Keratinocyte (primary cell): ENCODE measurements around the gene STX18. TPM values are rescaled to one million over a fixed set of nuclear protein-coding genes. Genes with fewer than 3 reads are reported as not detected.

Experiments
- DNase-seq: peaks from one replicate; pipeline ENCODE4 v3.0.0-alpha.2; 2011; ENCODE audit warnings: low read depth, missing footprints, low spot score
- FAIRE-seq: peaks from 2 replicates; lab custom pipeline; 2011; peaks lifted over from hg19 to GRCh38; lab: Jason Lieb, UNC
- H2AFZ ChIP-seq: 2 replicates; pipeline ENCODE4 v1.6.0; 2012; ENCODE audit warnings: low read length, control low read depth, inconsistent platforms; ENCODE audit not compliant: control insufficient read depth
- H3K27ac ChIP-seq: 2 replicates; pipeline ENCODE4 v1.5.1; 2011; ENCODE audit warnings: low read length; ENCODE audit not compliant: control insufficient read depth, insufficient read depth
- H3K27me3 ChIP-seq: 3 replicates; pipeline ENCODE4 v1.6.0; 2011; ENCODE audit warnings: low read length; ENCODE audit not compliant: control insufficient read depth, insufficient read depth; ENCODE audit errors: extremely low read depth
- H3K36me3 ChIP-seq, 2 experiments: 2 replicates in 1 of 2; 3 replicates in 1 of 2; pipeline ENCODE4 v1.5.1; 2011; ENCODE audit warnings: low read length in 2 of 2, mild to moderate bottlenecking in 1 of 2; ENCODE audit not compliant: control insufficient read depth in 2 of 2, insufficient read depth in 2 of 2; ENCODE audit errors: extremely low read depth in 1 of 2
- H3K4me1 ChIP-seq: 3 replicates; pipeline ENCODE4 v1.5.1; 2011; ENCODE audit warnings: low read length; ENCODE audit not compliant: control insufficient read depth, insufficient read depth; ENCODE audit errors: extremely low read depth
- H3K4me2 ChIP-seq: 3 replicates; pipeline ENCODE4 v1.6.0; 2011; ENCODE audit warnings: low read depth, low read length; ENCODE audit not compliant: control insufficient read depth, insufficient read depth; ENCODE audit errors: extremely low read depth
- H3K4me3 ChIP-seq, 3 experiments: fragments of 200-600 bp in 1 of 3; sonication (generic) in 1 of 3; 2 replicates in 2 of 3; 3 replicates in 1 of 3; pipeline ENCODE4 v1.5.1; 2011 to 2016; ENCODE audit warnings: low read length in 3 of 3, mild to moderate bottlenecking in 3 of 3, control low read depth in 2 of 3, inconsistent platforms in 1 of 3, low read depth in 1 of 3, mixed read lengths in 1 of 3, mixed run types in 1 of 3, moderate library complexity in 1 of 3; ENCODE audit not compliant: control insufficient read depth in 2 of 3, insufficient read depth in 2 of 3; ENCODE audit errors: extremely low read depth in 1 of 3
- H3K79me2 ChIP-seq: 2 replicates; pipeline ENCODE4 v1.6.0; 2012; ENCODE audit warnings: low read length; ENCODE audit not compliant: control insufficient read depth, insufficient read depth
- H3K9ac ChIP-seq: 3 replicates; pipeline ENCODE4 v1.6.0; 2011; ENCODE audit warnings: low read length; ENCODE audit not compliant: control insufficient read depth, insufficient read depth; ENCODE audit errors: extremely low read depth
- H3K9me1 ChIP-seq: 3 replicates; pipeline ENCODE4 v1.6.0; 2011; ENCODE audit warnings: low read length; ENCODE audit not compliant: control insufficient read depth, insufficient read depth; ENCODE audit errors: extremely low read depth
- H3K9me3 ChIP-seq: 2 replicates; pipeline ENCODE4 v1.5.1; 2012; ENCODE audit warnings: low read depth, low read length; ENCODE audit not compliant: control insufficient read depth
- H4K20me1 ChIP-seq: 3 replicates; pipeline ENCODE4 v1.6.0; 2011; ENCODE audit warnings: low read length; ENCODE audit not compliant: control insufficient read depth, insufficient read depth; ENCODE audit errors: extremely low read depth
- CTCF ChIP-seq, 3 experiments: IDR thresholded peaks in 1 of 3; conservative IDR thresholded peaks in 1 of 3; optimal IDR thresholded peaks in 1 of 3; 2 replicates in 2 of 3; 3 replicates in 1 of 3; pipeline versions ENCODE3 to v1.5.1; 2011; ENCODE audit warnings: low read length in 3 of 3, mild to moderate bottlenecking in 3 of 3, moderate library complexity in 2 of 3, control low read depth in 1 of 3, inconsistent platforms in 1 of 3; ENCODE audit not compliant: insufficient read depth in 2 of 3; ENCODE audit errors: extremely low read depth in 1 of 3
- EZH2 ChIP-seq: IDR thresholded peaks from one replicate; pipeline ENCODE4 v1.6.1; 2012; ENCODE audit warnings: inconsistent platforms, mild to moderate bottlenecking, low read length, moderate library complexity
- dilution Hi-C: fragments of 300-500 bp; cut with MboI; formaldehyde crosslinking; loops from one replicate; pipeline ENCODE4 v1.7.0; 2020; ENCODE audit warnings: low sequenced_read_pairs; ENCODE audit not compliant: extremely low pct_ligation_motif_present
- polyA plus RNA-seq, 5 experiments: library from polyadenylated mRNA; depleted of rRNA in 3 of 5; stranded (reverse) in 3 of 5; stranded (forward) in 1 of 5; unstranded in 1 of 5; fragments of >200 nt; gene quantifications; 1 replicate in 1 of 5; 2 replicates in 3 of 5; 3 replicates in 1 of 5; pipeline versions ENCODE4 v1.2.1 to v1.2.3, GENCODE V29; 2011 to 2012; ENCODE audit warnings: missing spikeins in 2 of 5, low read depth in 1 of 5, low replicate concordance in 1 of 5

STX18 gene
- polyA plus RNA-seq, 1 donor (not counting 4 experiments of a cell fraction or from before 2014, with no cell fraction given), result 21.6 TPM

- dilution Hi-C loops, result no loop called here
- no peaks in the 10 kb centered on the region for H3K36me3 ChIP-seq
- no peaks in the 10 kb centered on the region for H3K27me3 ChIP-seq
- no peaks in the 10 kb centered on the region for H3K9me1 ChIP-seq
- TF ChIP-seq EZH2, result no peak
- no peak for TF ChIP-seq CTCF (optimal IDR thresholded peaks at IDR 0.05 in 1 of 3, IDR thresholded peaks at IDR 0.05 in 1 of 3, conservative IDR thresholded peaks at IDR 0.05 in 1 of 3; ENCODE audit: extremely low read depth in 1 of 3, insufficient read depth in 2 of 3, low read length in 3 of 3)
- no peak for FAIRE-seq
- H3K9ac ChIP-seq, result no peak overlapping the region
- H3K27ac ChIP-seq, result no peak overlapping the region
- H3K4me2 ChIP-seq, result no peak overlapping the region
- no peaks in the 10 kb centered on the region for H3K4me1 ChIP-seq
- H4K20me1 ChIP-seq, result no peaks in the 10 kb centered on the region
- H2AFZ ChIP-seq, result no peak overlapping the region
- no peaks in the 10 kb centered on the region for H3K9me3 ChIP-seq
- H3K79me2 ChIP-seq, result no peaks in the 10 kb centered on the region
- no peak overlapping the region for H3K4me3 ChIP-seq
- no peak for DNase-seq
Measured at GRCh38 chr4:4492161-4492847, 49.5 kb downstream of the STX18 start.

GRCh38 chr4:4491396-4491893 lies 50.4 kb downstream of the STX18 start:
- H3K9me1 ChIP-seq, result no peaks in the 10 kb centered on the region
- H3K27ac ChIP-seq, result no peak overlapping the region
- H3K4me2 ChIP-seq, result no peak overlapping the region
- dilution Hi-C loops, result no loop called here
- H3K4me3 ChIP-seq, result no peak overlapping the region
- FAIRE-seq (no peak), DNase-seq (no peak)
- no peak overlapping the region for H3K9ac ChIP-seq
- no peaks in the 10 kb centered on the region for H3K4me1 ChIP-seq
- no peaks in the 10 kb centered on the region for H3K79me2 ChIP-seq
- H3K9me3 ChIP-seq, result no peaks in the 10 kb centered on the region
- no peaks in the 10 kb centered on the region for H3K36me3 ChIP-seq
- TF ChIP-seq EZH2 (no peak), CTCF (optimal IDR thresholded peaks at IDR 0.05 in 1 of 3, IDR thresholded peaks at IDR 0.05 in 1 of 3, conservative IDR thresholded peaks at IDR 0.05 in 1 of 3; ENCODE audit: extremely low read depth in 1 of 3, insufficient read depth in 2 of 3, low read length in 3 of 3) (no peak)
- H4K20me1 ChIP-seq, result no peaks in the 10 kb centered on the region
- no peaks in the 10 kb centered on the region for H3K27me3 ChIP-seq
- no peak overlapping the region for H2AFZ ChIP-seq
